Gastrocnemius medialis (tissue), 4 donors: ENCODE measurements around the gene DPP4. TPM values are rescaled to one million over a fixed set of nuclear protein-coding genes. Genes with fewer than 3 reads are reported as not detected.
"Not testable (repeated sequence)": the region's sequence is repeated elsewhere in the genome, so short reads cannot be mapped to it uniquely, and the experiment has no call there.

ENCODE experiments used
- ATAC-seq, 2 donors: fragments of 150-250 bp; one replicate each; pipeline ENCODE4 v1.9.1; 2016
- DNase-seq, 2 donors: peaks; one replicate each; pipeline ENCODE4 v3.0.0-alpha.2; 2019
- H3K27ac ChIP-seq, 4 donors: fragments of 200-600 bp; sonication (generic); 1 replicate in 1 of 4; 2 replicates in 3 of 4; pipeline ENCODE4 v1.5.1; 2016 to 2018; ENCODE audit warnings: mild to moderate bottlenecking in 2 of 4, moderate library complexity in 1 of 4
- H3K27me3 ChIP-seq, 3 donors: fragments of 200-600 bp; sonication (generic) in 2 of 3; 1 replicate in 1 of 3; 2 replicates in 2 of 3; pipeline versions ENCODE4 v1.5.1 to v1.6.0; 2016 to 2019; ENCODE audit warnings: mild to moderate bottlenecking in 1 of 3, moderate library complexity in 1 of 3
- H3K36me3 ChIP-seq, 2 donors: fragments of 200-600 bp; sonication (generic) in 1 of 2; one replicate each; pipeline ENCODE4 v1.5.1; 2017 to 2018
- H3K4me1 ChIP-seq, 2 donors: fragments of 200-600 bp; sonication (generic) in 1 of 2; one replicate each; pipeline ENCODE4 v1.5.1; 2016 to 2017; ENCODE audit warnings: mild to moderate bottlenecking in 2 of 2
- H3K4me3 ChIP-seq, 4 donors: fragments of 200-600 bp; sonication (generic) in 3 of 4; 1 replicate in 1 of 4; 2 replicates in 3 of 4; pipeline ENCODE4 v1.5.1; 2016 to 2019; ENCODE audit warnings: mild to moderate bottlenecking in 2 of 4
- H3K9me3 ChIP-seq, 3 donors: fragments of 200-600 bp; sonication (generic) in 2 of 3; 1 replicate in 1 of 3; 2 replicates in 2 of 3; pipeline ENCODE4 v1.5.1; 2016 to 2019
- POLR2A ChIP-seq, 2 donors: fragments of 450-650 bp; IDR thresholded peaks; one replicate each; pipeline ENCODE4 v1.6.1; 2017; ENCODE audit warnings: antibody characterized with exemption in 2 of 2, mild to moderate bottlenecking in 2 of 2, moderate library complexity in 2 of 2
- in situ Hi-C, 4 donors: fragments of 200-750 bp; cut with MboI; loops; one replicate each; pipeline versions ENCODE4 v1.15.0 to v1.8.0; 2017; ENCODE audit warnings: low sequenced_read_pairs in 4 of 4
- intact Hi-C: fragments of 100-400 bp; cut with DNase I; formaldehyde crosslinking; loops from one replicate; pipeline ENCODE4 v1.15.1; 2023; ENCODE audit warnings: low total_unique reads
- total RNA-seq, 4 donors: library from RNA; depleted of rRNA; stranded (reverse); fragments of >200 nt; gene quantifications; one replicate each; pipeline versions ENCODE4 v1.1.0 to v1.2.3, GENCODE V29; 2016
- TF ChIP-seq, protein P1 (sequence below), 5 experiments: fragments of 450-650 bp in 3 of 5; fragments of 200-600 bp in 2 of 5; sonication (generic) in 2 of 5; IDR thresholded peaks in 4 of 5; conservative IDR thresholded peaks in 1 of 5; 1 replicate in 4 of 5; 2 replicates in 1 of 5; pipeline ENCODE4 v1.5.1; 2016 to 2019; ENCODE audit warnings: antibody characterized with exemption in 5 of 5, mild to moderate bottlenecking in 3 of 5, moderate library complexity in 3 of 5

DPP4 gene
- total RNA-seq, 4 donors from 2014 or later = 2.2 to 7.9 (median 3.7) TPM

DNA sequence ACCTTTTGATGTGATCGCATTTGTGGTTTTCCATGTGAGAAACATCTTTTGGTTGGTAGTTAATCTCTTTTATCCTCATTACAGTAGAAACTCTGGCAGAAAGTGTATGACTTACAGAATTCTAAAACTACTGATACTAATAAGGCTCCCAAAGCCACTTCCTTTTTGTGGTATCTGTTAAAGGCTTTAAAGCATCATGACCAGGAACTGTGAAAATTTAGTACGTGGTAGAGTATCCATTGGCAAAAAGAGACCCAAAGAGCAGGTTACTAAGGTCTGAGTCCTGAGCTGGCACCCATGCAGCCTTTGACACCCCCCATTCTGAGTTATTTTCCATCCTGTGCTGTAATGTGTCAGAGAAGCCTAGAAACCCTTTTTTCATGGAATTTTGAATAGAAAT lies 94.5 kb downstream of the DPP4 start:
- Histone ChIP-seq H3K27ac (no peak overlapping the region), H3K27me3 (no peaks in the 10 kb centered on the region), H3K4me3 (no peak overlapping the region), H3K9me3 (no peaks in the 10 kb centered on the region), H3K4me1 (no peaks in the 10 kb centered on the region), H3K36me3 (no peaks in the 10 kb centered on the region)
- no peak for ATAC-seq
- no peak for TF ChIP-seq POLR2A (IDR thresholded peaks at IDR 0.05)
- TF ChIP-seq, protein P1, sequence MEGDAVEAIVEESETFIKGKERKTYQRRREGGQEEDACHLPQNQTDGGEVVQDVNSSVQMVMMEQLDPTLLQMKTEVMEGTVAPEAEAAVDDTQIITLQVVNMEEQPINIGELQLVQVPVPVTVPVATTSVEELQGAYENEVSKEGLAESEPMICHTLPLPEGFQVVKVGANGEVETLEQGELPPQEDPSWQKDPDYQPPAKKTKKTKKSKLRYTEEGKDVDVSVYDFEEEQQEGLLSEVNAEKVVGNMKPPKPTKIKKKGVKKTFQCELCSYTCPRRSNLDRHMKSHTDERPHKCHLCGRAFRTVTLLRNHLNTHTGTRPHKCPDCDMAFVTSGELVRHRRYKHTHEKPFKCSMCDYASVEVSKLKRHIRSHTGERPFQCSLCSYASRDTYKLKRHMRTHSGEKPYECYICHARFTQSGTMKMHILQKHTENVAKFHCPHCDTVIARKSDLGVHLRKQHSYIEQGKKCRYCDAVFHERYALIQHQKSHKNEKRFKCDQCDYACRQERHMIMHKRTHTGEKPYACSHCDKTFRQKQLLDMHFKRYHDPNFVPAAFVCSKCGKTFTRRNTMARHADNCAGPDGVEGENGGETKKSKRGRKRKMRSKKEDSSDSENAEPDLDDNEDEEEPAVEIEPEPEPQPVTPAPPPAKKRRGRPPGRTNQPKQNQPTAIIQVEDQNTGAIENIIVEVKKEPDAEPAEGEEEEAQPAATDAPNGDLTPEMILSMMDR (IDR thresholded peaks at IDR 0.05 in 4 of 5, conservative IDR thresholded peaks at IDR 0.05 in 1 of 5) = no peak
- DNase-seq = no peak
- intact Hi-C loops = no loop called here
- in situ Hi-C loops = no loop called here

DNA sequence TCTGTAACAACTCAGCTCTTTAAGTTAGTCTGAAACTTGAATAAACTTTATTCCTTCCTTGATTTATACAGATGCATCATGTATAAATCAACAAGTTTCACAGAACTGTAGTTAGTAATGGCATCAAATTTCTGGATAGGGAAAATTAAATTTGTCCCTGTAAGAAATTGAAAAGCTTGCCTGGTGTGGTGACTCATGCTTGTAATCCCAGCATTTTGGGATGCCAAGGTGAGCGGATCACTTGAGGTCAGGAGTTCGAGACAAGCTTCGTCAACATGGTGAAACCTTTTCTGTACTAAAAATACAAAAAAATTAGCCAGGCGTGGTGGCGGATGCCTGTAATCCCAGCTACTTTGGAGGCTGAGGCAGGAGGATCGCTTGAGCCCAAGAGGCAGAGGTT lies 96.1 kb downstream of the DPP4 start:
- H3K4me1 ChIP-seq, in situ Hi-C loops, intact Hi-C loops: not testable (repeated sequence)

DNA sequence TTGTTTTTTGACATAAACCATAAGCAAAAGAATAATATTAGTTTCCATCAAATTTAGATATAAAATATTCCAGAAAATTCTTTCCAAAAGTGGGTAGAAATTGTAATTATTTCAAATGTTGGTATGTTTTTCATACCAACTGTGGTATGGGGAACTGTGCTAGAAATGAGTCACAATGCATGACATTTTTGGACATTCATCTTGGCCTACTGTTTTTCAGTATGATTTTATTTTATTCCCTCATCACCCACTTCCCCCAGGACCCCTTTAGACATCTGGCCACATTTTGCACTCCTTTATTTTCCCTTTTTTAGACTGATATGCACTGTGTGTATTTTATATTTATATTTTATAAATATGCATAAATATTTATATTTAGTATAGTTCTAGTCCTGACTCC lies 97.1 kb downstream of the DPP4 start:
- H3K36me3 ChIP-seq = no peaks in the 10 kb centered on the region
- in situ Hi-C loops = no loop called here
- H3K27me3 ChIP-seq = no peaks in the 10 kb centered on the region
- H3K27ac ChIP-seq = no peak overlapping the region
- DNase-seq = no peak
- H3K4me1 ChIP-seq = no peaks in the 10 kb centered on the region
- H3K4me3 ChIP-seq = no peak overlapping the region
- ATAC-seq = no peak
- intact Hi-C loops = no loop called here
- no peak for TF ChIP-seq POLR2A (IDR thresholded peaks at IDR 0.05)
- TF ChIP-seq, protein P1 (IDR thresholded peaks at IDR 0.05 in 4 of 5, conservative IDR thresholded peaks at IDR 0.05 in 1 of 5) = no peak
- no peaks in the 10 kb centered on the region for H3K9me3 ChIP-seq

More for the DNA sequence above, 96.1 kb downstream of the DPP4 start:
- H3K9me3 ChIP-seq, ATAC-seq, DNase-seq, H3K4me3 ChIP-seq, H3K27me3 ChIP-seq, H3K27ac ChIP-seq, H3K36me3 ChIP-seq: not testable (repeated sequence)

DNA sequence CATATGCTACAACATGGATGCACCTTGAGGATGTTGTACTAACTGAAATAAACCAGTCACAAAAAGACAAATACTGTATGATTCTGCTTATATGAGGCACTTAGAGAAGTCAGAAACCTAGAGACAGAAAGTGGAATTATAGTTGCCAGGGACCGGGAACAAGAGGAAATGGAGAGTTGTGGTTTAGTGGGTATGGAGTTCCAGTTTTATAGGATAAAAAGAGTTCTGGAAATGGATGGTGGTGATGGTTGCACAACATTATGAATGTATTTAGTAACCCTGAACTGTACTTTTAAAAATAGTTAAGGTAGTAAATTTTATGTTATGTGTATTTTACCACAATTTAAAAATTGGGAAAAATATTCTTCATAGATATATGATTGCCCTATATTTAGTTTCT lies 97.7 kb downstream of the DPP4 start:
- Histone ChIP-seq H3K36me3 (no peaks in the 10 kb centered on the region), H3K27ac (no peak overlapping the region), H3K9me3 (no peaks in the 10 kb centered on the region), H3K4me1 (no peaks in the 10 kb centered on the region), H3K27me3 (no peaks in the 10 kb centered on the region), H3K4me3 (no peak overlapping the region)
- in situ Hi-C loops (no loop called here), intact Hi-C loops (no loop called here)
- TF ChIP-seq, protein P1 (IDR thresholded peaks at IDR 0.05 in 4 of 5, conservative IDR thresholded peaks at IDR 0.05 in 1 of 5) = no peak
- TF ChIP-seq POLR2A (IDR thresholded peaks at IDR 0.05) = no peak
- ATAC-seq = no peak
- DNase-seq = no peak

DNA sequence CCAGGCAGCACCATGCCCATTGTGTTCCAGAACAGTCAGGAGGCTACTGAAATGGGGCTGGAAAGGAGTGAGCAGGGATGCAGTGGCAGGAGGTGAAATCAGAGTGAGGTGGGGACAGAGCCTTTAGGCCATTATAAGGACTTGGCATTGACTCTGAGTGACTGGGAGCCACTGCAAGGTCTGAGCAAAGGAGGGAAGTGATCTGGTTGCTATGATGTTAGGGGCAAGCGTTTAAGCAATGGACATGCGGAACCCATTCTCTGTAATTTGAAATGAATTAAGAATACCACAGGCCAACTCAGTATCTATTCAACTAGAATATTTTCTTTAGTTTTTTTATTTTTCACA lies 98.2 kb downstream of the DPP4 start:
- TF ChIP-seq, protein P1 (IDR thresholded peaks at IDR 0.05 in 4 of 5, conservative IDR thresholded peaks at IDR 0.05 in 1 of 5) = no peak
- no peak for TF ChIP-seq POLR2A (IDR thresholded peaks at IDR 0.05)
- no peaks in the 10 kb centered on the region for H3K27me3 ChIP-seq
- DNase-seq = no peak
- intact Hi-C loops (no loop called here), in situ Hi-C loops (no loop called here)
- no peak for ATAC-seq
- no peaks in the 10 kb centered on the region for H3K4me1 ChIP-seq
- no peak overlapping the region for H3K27ac ChIP-seq
- H3K36me3 ChIP-seq = no peaks in the 10 kb centered on the region
- no peaks in the 10 kb centered on the region for H3K9me3 ChIP-seq
- H3K4me3 ChIP-seq = no peak overlapping the region
